Lower leg skin (tissue), 4 donors: ENCODE data around the gene SAMD13. TPM values are rescaled to one million over a fixed set of nuclear protein-coding genes. Genes with fewer than 3 reads are reported as not detected.

Source experiments
- DNase-seq, 2 donors: peaks; one replicate each; pipeline ENCODE4 v3.0.0-alpha.2; 2019; ENCODE audit warnings: low spot score in 2 of 2
- H3K4me3 ChIP-seq: fragments of 200-600 bp; sonication (generic); 2 replicates; pipeline ENCODE4 v1.5.1; 2017; ENCODE audit warnings: mild to moderate bottlenecking, low read depth; ENCODE audit not compliant: poor library complexity, severe bottlenecking
- POLR2A ChIP-seq, 2 donors: fragments of 450-650 bp; IDR thresholded peaks; one replicate each; pipeline ENCODE4 v1.6.1; 2016 to 2017; ENCODE audit warnings: antibody characterized with exemption in 2 of 2, mild to moderate bottlenecking in 1 of 2, moderate library complexity in 1 of 2
- WGBS, 2 donors: methylation state at CpG; one replicate each; pipeline ENCODE4 v1.1.5; 2018; 5-methylcytosine and 5-hydroxymethylcytosine counted together
- intact Hi-C: fragments of 100-400 bp; cut with DNase I; formaldehyde crosslinking; loops from one replicate; pipeline ENCODE4 v1.15.0; 2023; ENCODE audit warnings: low total_unique reads
- total RNA-seq, 4 donors: library from RNA; depleted of rRNA; stranded (reverse); fragments of >200 nt; gene quantifications; one replicate each; pipeline ENCODE4 v1.1.0, GENCODE V29; 2016
- TF ChIP-seq, protein P1 (sequence below), 3 donors: fragments of 450-650 bp; IDR thresholded peaks; one replicate each; pipeline ENCODE4 v1.5.1; 2016; ENCODE audit warnings: antibody characterized with exemption in 3 of 3, mild to moderate bottlenecking in 3 of 3, moderate library complexity in 2 of 3

Gene SAMD13, protein sequence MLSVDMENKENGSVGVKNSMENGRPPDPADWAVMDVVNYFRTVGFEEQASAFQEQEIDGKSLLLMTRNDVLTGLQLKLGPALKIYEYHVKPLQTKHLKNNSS
- total RNA-seq = 1 to 10 TPM in 1 of 4 donors, under 1 TPM in 1, not detected in 2; 0.88 to 1.1 TPM

DNA sequence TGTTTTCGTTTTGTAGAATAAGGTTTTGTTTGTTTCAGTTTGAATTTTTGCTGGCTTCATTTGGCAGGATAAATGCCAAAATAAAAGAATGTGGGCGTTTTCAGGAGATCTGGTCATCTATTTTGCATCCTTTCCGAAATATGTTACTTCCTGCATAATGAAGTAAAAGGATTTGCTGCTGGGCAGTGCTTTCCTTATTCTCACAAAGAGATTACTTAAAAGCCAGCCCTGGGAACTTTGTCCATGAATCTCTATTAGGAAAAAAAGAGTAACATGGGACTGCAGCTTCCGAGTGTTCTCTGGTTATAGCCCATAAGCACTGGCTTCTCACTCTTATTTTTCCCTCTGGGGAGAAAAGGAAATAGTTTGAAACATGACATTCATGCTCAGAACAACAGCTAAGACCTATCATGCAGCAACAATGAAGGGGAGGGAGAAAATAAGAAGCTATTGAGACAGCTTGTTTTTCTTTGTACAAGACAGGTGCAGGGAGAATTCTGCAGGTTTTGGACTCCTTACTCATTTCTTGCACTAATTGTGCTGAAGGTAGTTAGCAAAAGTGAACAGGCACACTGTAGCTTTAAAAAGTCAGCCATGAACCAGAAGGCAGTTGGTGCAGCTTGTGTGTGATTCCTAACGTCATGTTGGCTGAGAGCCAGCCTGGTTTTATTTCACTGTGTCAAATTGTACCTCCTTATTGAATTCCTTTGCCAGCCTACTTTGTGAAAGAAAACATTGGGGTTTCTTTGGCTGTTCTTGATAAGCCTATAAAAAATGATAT is at the start of gene SAMD13:
TSS of gene SAMD13 (plus strand) at position 705 of the 781 bp plus-strand sequence. CDS start 1,527 bp downstream, outside the sequence.
- intact Hi-C loops = no loop called here
- no peak for TF ChIP-seq POLR2A (IDR thresholded peaks at IDR 0.05)
- TF ChIP-seq, protein P1, sequence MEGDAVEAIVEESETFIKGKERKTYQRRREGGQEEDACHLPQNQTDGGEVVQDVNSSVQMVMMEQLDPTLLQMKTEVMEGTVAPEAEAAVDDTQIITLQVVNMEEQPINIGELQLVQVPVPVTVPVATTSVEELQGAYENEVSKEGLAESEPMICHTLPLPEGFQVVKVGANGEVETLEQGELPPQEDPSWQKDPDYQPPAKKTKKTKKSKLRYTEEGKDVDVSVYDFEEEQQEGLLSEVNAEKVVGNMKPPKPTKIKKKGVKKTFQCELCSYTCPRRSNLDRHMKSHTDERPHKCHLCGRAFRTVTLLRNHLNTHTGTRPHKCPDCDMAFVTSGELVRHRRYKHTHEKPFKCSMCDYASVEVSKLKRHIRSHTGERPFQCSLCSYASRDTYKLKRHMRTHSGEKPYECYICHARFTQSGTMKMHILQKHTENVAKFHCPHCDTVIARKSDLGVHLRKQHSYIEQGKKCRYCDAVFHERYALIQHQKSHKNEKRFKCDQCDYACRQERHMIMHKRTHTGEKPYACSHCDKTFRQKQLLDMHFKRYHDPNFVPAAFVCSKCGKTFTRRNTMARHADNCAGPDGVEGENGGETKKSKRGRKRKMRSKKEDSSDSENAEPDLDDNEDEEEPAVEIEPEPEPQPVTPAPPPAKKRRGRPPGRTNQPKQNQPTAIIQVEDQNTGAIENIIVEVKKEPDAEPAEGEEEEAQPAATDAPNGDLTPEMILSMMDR (IDR thresholded peaks at IDR 0.05) = no peak
- DNase-seq = peak; percentile 83 to 90
- no peak within 1 kb of the TSS for H3K4me3 ChIP-seq
- 15 to 17% methylated on average over 5 of the region's 5 CpGs for WGBS, 2 donors

DNA sequence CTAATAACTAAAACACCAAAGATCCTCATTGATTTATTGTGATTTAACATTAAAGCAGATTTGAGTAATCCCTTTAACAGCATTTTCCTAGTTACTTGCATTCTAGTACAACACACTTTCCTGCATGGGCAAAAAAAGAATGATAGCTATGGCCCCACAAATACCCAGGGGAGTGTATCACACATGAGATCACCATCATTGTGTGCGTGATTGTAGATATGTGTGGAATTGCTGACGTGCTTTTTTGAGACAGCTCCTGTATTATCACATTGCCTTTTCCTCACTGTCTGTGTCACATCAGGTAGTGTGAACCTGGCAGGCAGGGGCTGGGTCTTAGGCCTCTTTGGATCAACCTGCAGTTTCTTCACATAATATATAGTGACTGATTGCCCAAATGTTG is 48.5 kb upstream of the SAMD13 start:
- no peak for DNase-seq
- intact Hi-C loops = no loop called here
- no peak overlapping the region for H3K4me3 ChIP-seq
- TF ChIP-seq, protein P1 (IDR thresholded peaks at IDR 0.05) = no peak
- no peak for TF ChIP-seq POLR2A (IDR thresholded peaks at IDR 0.05)
- 71 to 75% methylated on average over 2 of the region's 2 CpGs for WGBS, 2 donors

DNA sequence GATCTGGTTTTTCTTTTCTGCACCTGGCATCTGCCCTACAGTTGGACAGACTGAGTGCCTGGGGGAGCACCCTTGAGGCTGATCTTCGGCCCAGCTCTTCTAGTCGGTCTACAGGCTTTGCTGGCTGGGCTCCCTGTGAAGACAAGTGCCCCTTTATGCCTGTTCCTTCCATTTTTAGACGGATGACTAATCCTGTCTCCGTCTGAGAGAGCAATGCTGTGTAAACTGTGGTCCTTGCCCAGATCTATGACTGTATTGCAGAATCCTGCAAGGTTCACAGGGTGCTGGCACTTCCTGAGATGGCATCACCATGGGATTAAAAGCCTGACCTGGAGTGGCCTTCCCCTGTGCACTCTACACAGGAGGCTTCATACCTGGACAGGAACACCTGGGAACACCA is 47.6 kb upstream of the SAMD13 start:
- no peak for TF ChIP-seq POLR2A (IDR thresholded peaks at IDR 0.05)
- TF ChIP-seq, protein P1 (IDR thresholded peaks at IDR 0.05) = no peak
- no peak for DNase-seq
- no peak overlapping the region for H3K4me3 ChIP-seq
- 25 to 30% methylated on average over 4 of the region's 4 CpGs for WGBS, 2 donors
- intact Hi-C loops = no loop called here

DNA sequence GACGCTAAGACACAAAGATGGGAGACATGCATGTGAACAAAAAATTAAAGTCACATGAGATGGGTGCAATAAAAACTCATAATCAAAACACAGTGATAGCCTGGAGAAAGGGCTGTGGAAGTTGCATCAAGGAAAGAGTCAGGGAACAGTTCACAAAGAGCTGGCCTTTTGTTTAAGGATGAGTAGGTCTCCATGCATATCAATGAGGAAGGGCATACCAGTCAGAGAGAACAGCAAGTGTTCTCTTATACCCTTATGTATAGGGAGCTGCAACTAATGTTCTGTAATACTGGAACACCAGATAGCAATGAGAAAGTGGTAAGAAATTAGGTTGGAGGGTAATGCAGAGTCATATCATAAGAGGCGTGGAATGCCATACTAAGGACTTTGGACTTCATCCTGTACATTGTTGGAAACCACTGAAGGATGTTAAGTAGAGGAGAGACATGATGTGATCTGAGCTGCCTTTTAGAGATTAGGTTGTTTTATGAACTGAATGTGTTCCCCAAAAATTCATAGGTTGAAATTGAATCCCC is 46.7 kb upstream of the SAMD13 start:
- TF ChIP-seq POLR2A (IDR thresholded peaks at IDR 0.05) = no peak
- TF ChIP-seq, protein P1 (IDR thresholded peaks at IDR 0.05) = no peak
- no peak overlapping the region for H3K4me3 ChIP-seq
- 96 to 97% methylated on average over 2 of the region's 2 CpGs for WGBS, 2 donors
- no peak for DNase-seq
- intact Hi-C loops = no loop called here

DNA sequence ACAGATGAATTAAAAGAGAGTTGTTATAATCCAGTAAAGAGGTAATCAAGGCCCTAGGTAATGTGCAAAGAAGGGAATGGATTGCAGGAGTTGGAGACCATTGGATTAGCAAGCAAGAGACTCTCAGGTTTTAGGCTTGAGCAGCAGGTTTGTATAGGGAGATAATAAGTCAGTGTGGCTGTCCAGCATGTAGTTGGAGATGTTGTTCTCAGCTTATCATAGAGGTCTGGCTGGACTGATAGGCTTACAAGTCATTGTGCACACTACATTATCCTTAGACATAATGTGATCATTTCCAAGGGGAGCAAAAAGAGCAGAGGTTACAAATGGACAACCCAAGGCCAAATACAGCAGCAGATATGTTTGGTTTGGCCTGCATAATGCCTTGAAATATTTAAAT is 45.9 kb upstream of the SAMD13 start:
- TF ChIP-seq, protein P1 (IDR thresholded peaks at IDR 0.05) = no peak
- H3K4me3 ChIP-seq = no peak overlapping the region
- no peak for DNase-seq
- intact Hi-C loops = no loop called here
